Brain microvascular endothelial cell (primary cell): ENCODE results near the gene ZNF385A.

Source experiments
- DNase-seq: peaks from one replicate; pipeline ENCODE4 v3.0.0-alpha.2; 2020
- H3K27ac ChIP-seq: fragments of 250-450 bp; sonication (Bioruptor Pico); 2 replicates; pipeline ENCODE4 v1.5.1; 2020; ENCODE audit warnings: mild to moderate bottlenecking, moderate library complexity
- H3K27me3 ChIP-seq: fragments of 250-450 bp; sonication (Bioruptor Pico); replicated peaks from 2 replicates; pipeline ENCODE4 v1.5.1; 2020; ENCODE audit warnings: mild to moderate bottlenecking
- H3K36me3 ChIP-seq: fragments of 250-450 bp; sonication (Bioruptor Pico); replicated peaks from 2 replicates; pipeline ENCODE4 v1.5.1; 2020; ENCODE audit warnings: mild to moderate bottlenecking
- H3K4me3 ChIP-seq: 2 replicates; pipeline ENCODE4 v1.5.1; 2011; ENCODE audit warnings: low read depth, mild to moderate bottlenecking, control low read depth, low read length, moderate library complexity
- CTCF ChIP-seq: IDR thresholded peaks from 2 replicates; pipeline ENCODE4 v1.5.1; 2011; ENCODE audit warnings: low read depth, mild to moderate bottlenecking, moderate library complexity, low read length, control low read depth, inconsistent platforms; ENCODE audit errors: missing control alignments
- in situ Hi-C: cut with HindIII; loops from 2 replicates; pipeline ENCODE4 v1.10.0; 2017; ENCODE audit warnings: low sequenced_read_pairs, low pct_ligation_motif_present

ZNF385A gene

GRCh38 chr12:54351341-54351740 lies 33.2 kb downstream of the ZNF385A start:
- in situ Hi-C loops, result no loop called here
- no peak overlapping the region for H3K4me3 ChIP-seq
- no peak for DNase-seq
- peaks cover 43% of the 10 kb centered on the region for H3K36me3 ChIP-seq
- no peaks in the 10 kb centered on the region for H3K27me3 ChIP-seq
- no peak overlapping the region for H3K27ac ChIP-seq
- no peak for TF ChIP-seq CTCF

GRCh38 chr12:54350743-54351142 lies 33.8 kb downstream of the ZNF385A start:
- H3K27ac ChIP-seq, result no peak overlapping the region
- H3K36me3 ChIP-seq, result peaks cover 45% of the 10 kb centered on the region
- DNase-seq, result no peak
- no peak overlapping the region for H3K4me3 ChIP-seq
- in situ Hi-C loops, result no loop called here
- TF ChIP-seq CTCF, result no peak
- no peaks in the 10 kb centered on the region for H3K27me3 ChIP-seq

GRCh38 chr12:54349679-54350078 lies 34.9 kb downstream of the ZNF385A start:
- peaks cover 48% of the 10 kb centered on the region for H3K36me3 ChIP-seq
- in situ Hi-C loops, result no loop called here
- H3K4me3 ChIP-seq, result no peak overlapping the region
- no peak for TF ChIP-seq CTCF
- DNase-seq, result no peak
- H3K27me3 ChIP-seq, result no peaks in the 10 kb centered on the region
- no peak overlapping the region for H3K27ac ChIP-seq

- in situ Hi-C loops, result no loop called here
- Histone ChIP-seq H3K36me3 (peaks cover 53% of the 10 kb centered on the region), H3K27ac (no peak overlapping the region), H3K4me3 (no peak overlapping the region), H3K27me3 (no peaks in the 10 kb centered on the region)
- no peak for TF ChIP-seq CTCF
- no peak for DNase-seq
Measured at GRCh38 chr12:54349036-54349435, 35.5 kb downstream of the ZNF385A start.

GRCh38 chr12:54341378-54342300 lies 42.9 kb downstream of the ZNF385A start:
- no peak for TF ChIP-seq CTCF
- H3K4me3 ChIP-seq, result no peak overlapping the region
- DNase-seq, result no peak
- peaks cover 48% of the 10 kb centered on the region for H3K36me3 ChIP-seq
- H3K27ac ChIP-seq, result no peak overlapping the region
- no peaks in the 10 kb centered on the region for H3K27me3 ChIP-seq
- in situ Hi-C loops, result no loop called here
